Left ventricle myocardium inferior (tissue), 1 donor: Measurements from ENCODE around the gene LMF1. TPM values are rescaled to one million over a fixed set of nuclear protein-coding genes. Genes with fewer than 3 reads are reported as not detected.

ENCODE experiments used
- DNase-seq: peaks from one replicate; pipeline ENCODE4 v3.0.0-alpha.2; 2020
- H3K27ac ChIP-seq: fragments of 200-600 bp; replicated peaks from 2 replicates; pipeline ENCODE4 v1.8.0; 2021
- H3K27me3 ChIP-seq: fragments of 200-600 bp; 2 replicates; pipeline ENCODE4 v1.8.0; 2021; ENCODE audit warnings: low read depth
- H3K36me3 ChIP-seq: fragments of 200-600 bp; 2 replicates; pipeline ENCODE4 v1.8.0; 2021
- H3K4me1 ChIP-seq: fragments of 200-600 bp; 2 replicates; pipeline ENCODE4 v1.8.0; 2021
- H3K4me3 ChIP-seq: fragments of 200-600 bp; 2 replicates; pipeline ENCODE4 v1.8.0; 2021; ENCODE audit warnings: mild to moderate bottlenecking, moderate library complexity
- H3K9me3 ChIP-seq: fragments of 200-600 bp; replicated peaks from 2 replicates; pipeline ENCODE4 v1.8.0; 2021
- intact Hi-C: fragments of 100-400 bp; cut with micrococcal nuclease; formaldehyde crosslinking; loops from one replicate; pipeline ENCODE4 v1.11.0; 2022
- total RNA-seq: library from RNA; stranded (reverse); fragmentation: NEBNext Ultra II Directional; extraction: Animal tissue kit (Norgen Biotek cat#: 25700); gene quantifications from one replicate; pipeline ENCODE4 v1.2.1, GENCODE V29; 2021
- TF ChIP-seq, protein P1 (sequence below): fragments of 200-600 bp; IDR thresholded peaks from 2 replicates; pipeline ENCODE4 v1.8.0; 2021; ENCODE audit warnings: antibody characterized with exemption, mild to moderate bottlenecking, borderline replicate concordance
- donor health status: DM: no; HTN: yes; CAD: no; lungs with severe emphysema.

The LMF1 gene
- total RNA-seq, 1 donor from 2014 or later: 6.6 TPM

DNA sequence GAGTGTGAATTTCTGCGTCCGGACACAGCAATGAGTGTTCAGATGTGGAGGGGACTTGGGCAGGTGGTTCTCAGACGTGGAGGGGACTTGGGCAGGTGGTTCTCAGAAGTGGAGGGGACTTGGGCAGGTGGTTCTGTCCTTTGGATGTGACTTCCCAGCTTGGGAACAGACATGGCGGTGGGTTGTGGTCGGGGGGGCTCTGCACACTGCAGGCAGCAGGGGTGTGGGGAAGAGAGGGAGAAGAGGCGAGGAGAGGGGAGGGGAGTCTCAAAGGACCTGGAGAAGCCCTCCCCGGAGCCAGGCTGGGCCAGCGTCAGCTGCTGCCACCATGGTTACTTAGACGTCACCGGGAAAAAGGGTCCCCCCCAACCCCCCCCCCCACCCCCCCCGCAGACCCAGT, 20.6 kb upstream of the LMF1 start:
- no peak for DNase-seq
- Histone ChIP-seq H3K4me1 (peaks cover 7% of the 10 kb centered on the region), H3K4me3 (no peak overlapping the region), H3K9me3 (peaks cover 21% of the 10 kb centered on the region), H3K36me3 (no peaks in the 10 kb centered on the region), H3K27ac (no peak overlapping the region), H3K27me3 (peaks cover 65% of the 10 kb centered on the region)
- intact Hi-C loops: no loop called here
- TF ChIP-seq, protein P1, sequence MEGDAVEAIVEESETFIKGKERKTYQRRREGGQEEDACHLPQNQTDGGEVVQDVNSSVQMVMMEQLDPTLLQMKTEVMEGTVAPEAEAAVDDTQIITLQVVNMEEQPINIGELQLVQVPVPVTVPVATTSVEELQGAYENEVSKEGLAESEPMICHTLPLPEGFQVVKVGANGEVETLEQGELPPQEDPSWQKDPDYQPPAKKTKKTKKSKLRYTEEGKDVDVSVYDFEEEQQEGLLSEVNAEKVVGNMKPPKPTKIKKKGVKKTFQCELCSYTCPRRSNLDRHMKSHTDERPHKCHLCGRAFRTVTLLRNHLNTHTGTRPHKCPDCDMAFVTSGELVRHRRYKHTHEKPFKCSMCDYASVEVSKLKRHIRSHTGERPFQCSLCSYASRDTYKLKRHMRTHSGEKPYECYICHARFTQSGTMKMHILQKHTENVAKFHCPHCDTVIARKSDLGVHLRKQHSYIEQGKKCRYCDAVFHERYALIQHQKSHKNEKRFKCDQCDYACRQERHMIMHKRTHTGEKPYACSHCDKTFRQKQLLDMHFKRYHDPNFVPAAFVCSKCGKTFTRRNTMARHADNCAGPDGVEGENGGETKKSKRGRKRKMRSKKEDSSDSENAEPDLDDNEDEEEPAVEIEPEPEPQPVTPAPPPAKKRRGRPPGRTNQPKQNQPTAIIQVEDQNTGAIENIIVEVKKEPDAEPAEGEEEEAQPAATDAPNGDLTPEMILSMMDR: no peak

DNA sequence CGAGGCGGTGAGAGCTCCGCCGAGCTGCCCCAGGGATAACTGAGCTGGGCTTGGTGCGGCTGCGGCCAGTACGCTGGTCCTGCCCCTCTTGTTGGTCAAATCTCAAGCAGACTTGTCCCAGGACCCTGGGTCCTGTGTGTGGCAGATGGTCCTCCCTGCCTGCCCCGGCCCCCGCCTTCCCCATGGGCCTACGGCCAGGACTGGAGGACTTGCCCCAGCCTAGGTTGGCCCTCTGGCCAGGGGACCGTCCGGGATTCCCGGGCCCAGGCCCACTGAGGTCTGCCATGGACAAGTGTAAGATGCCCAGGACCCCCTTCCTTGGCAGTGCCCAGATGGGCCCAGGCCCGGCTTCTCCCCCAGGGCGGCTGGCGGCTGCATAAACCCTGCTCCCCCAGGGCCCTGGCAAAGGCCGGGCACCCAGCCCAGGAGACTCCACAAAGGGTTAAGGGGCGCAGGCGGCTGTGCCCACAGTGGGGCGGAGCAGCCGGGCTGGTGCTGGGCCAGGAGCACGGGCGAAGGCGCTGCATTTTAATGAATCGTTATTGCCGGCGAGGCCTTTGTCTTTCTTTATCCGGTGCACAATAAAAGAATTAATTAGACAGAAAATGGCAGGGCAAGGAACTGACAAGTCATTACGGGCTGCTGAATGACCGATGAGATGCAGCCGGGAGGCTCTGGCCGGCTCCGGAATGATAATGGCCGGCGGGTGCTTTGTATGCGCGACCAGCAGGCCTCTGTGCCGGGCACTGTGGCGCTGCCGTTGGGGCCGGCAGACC, 19.9 kb upstream of the LMF1 start:
- peaks cover 69% of the 10 kb centered on the region for H3K27me3 ChIP-seq
- TF ChIP-seq, protein P1: no peak
- H3K4me3 ChIP-seq: no peak overlapping the region
- H3K4me1 ChIP-seq: peaks cover 7% of the 10 kb centered on the region
- no peak for DNase-seq
- intact Hi-C loops: no loop called here
- no peaks in the 10 kb centered on the region for H3K36me3 ChIP-seq
- H3K27ac ChIP-seq: no peak overlapping the region
- peaks cover 15% of the 10 kb centered on the region for H3K9me3 ChIP-seq

GRCh38 chr16:989354-989814, 18.6 kb upstream of the LMF1 start:
- Histone ChIP-seq H3K27me3 (peaks cover 82% of the 10 kb centered on the region), H3K9me3 (peaks cover 2% of the 10 kb centered on the region), H3K36me3 (no peaks in the 10 kb centered on the region), H3K27ac (no peak overlapping the region), H3K4me3 (no peak overlapping the region), H3K4me1 (peaks cover 7% of the 10 kb centered on the region)
- no peak for DNase-seq
- intact Hi-C loops: no loop called here
- TF ChIP-seq, protein P1: no peak

- no peak overlapping the region for H3K27ac ChIP-seq
- H3K4me1 ChIP-seq: peaks cover 7% of the 10 kb centered on the region
- H3K36me3 ChIP-seq: no peaks in the 10 kb centered on the region
- no peaks in the 10 kb centered on the region for H3K9me3 ChIP-seq
- intact Hi-C loops: no loop called here
- no peak for DNase-seq
- H3K27me3 ChIP-seq: peaks cover 89% of the 10 kb centered on the region
- TF ChIP-seq, protein P1: no peak
- no peak overlapping the region for H3K4me3 ChIP-seq
These were observed 17.9 kb upstream of the LMF1 start for GRCh38 chr16:988471-989353.

GRCh38 chr16:987906-988305, 17.1 kb upstream of the LMF1 start:
- DNase-seq: no peak
- no peak overlapping the region for H3K4me3 ChIP-seq
- TF ChIP-seq, protein P1: no peak
- no peak overlapping the region for H3K27ac ChIP-seq
- H3K4me1 ChIP-seq: peaks cover 7% of the 10 kb centered on the region
- no peaks in the 10 kb centered on the region for H3K36me3 ChIP-seq
- H3K27me3 ChIP-seq: peaks cover 95% of the 10 kb centered on the region
- H3K9me3 ChIP-seq: no peaks in the 10 kb centered on the region
- intact Hi-C loops: no loop called here
